ENCODE data around the gene DLGAP1.

DNA sequence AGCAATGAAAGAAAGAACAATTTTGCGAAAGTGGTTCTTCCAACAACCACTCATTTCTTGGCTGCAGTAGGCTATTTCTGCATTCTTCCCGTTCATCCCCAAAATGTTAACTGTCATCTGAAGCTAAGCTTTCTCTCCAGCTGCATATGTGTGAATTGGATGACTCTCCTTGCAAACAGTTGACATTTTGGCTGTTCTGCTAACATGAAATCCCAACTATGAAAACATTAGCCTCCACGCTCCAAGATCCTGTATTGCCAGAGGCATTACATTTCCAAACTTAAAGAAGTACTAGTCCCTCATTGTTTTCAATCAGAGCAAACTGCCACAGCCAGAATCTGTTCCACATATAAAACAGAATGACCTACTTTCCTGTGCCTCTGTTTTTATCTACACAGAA lies 916.7 kb downstream of the DLGAP1 start:
- TF ChIP-seq POLR2A (IDR thresholded peaks at IDR 0.05; ENCODE audit: low read depth, low read length) (no peak), MAFK (IDR thresholded peaks at IDR 0.05; ENCODE audit: low read depth, low read length) (no peak)
- TF ChIP-seq, protein P1, sequence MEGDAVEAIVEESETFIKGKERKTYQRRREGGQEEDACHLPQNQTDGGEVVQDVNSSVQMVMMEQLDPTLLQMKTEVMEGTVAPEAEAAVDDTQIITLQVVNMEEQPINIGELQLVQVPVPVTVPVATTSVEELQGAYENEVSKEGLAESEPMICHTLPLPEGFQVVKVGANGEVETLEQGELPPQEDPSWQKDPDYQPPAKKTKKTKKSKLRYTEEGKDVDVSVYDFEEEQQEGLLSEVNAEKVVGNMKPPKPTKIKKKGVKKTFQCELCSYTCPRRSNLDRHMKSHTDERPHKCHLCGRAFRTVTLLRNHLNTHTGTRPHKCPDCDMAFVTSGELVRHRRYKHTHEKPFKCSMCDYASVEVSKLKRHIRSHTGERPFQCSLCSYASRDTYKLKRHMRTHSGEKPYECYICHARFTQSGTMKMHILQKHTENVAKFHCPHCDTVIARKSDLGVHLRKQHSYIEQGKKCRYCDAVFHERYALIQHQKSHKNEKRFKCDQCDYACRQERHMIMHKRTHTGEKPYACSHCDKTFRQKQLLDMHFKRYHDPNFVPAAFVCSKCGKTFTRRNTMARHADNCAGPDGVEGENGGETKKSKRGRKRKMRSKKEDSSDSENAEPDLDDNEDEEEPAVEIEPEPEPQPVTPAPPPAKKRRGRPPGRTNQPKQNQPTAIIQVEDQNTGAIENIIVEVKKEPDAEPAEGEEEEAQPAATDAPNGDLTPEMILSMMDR (conservative IDR thresholded peaks at IDR 0.05; ENCODE audit: low read depth, low read length): no peak
